ENCODE data around the gene LSAMP. TPM values are rescaled to one million over a fixed set of nuclear protein-coding genes. Genes with fewer than 3 reads are reported as not detected.

LSAMP gene
- total and polyA plus RNA-seq, 2 donors (not counting 3 experiments of a cell fraction or from before 2014, with no cell fraction given), result not detected

DNA sequence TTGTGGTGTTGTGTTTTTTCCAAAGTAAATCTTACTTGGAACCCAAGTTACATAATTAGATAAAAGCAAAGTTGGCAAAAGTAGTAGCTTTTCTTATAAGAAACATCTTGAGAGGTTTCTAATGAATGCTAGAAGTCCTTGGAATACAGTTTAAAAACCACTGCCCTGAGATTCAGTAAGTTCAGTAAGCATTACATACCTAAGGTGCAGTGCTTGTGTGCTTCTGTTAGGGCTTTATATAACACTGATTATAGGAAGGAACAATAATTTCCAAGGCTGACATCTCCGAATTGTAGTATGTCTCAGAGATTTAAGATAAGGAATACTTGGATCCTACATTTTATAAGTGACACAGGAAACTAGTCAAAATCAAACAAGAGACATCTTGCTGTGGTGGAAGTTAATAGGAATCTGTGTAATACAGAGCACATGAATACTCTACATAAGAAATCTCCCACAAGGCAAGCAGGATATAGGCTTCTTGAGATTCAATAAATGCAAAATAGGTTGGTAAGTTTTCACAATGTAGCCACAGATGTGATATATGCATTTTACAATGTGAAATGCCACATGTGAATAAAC is 268.2 kb downstream of the LSAMP start:
- ChIA-PET CTCF (no interaction called here), POLR2A (no interaction called here)
- Histone ChIP-seq H3K27me3 (ENCODE audit: control insufficient read depth in 2 of 2, insufficient read depth in 2 of 2, low read length in 2 of 2) (no peaks in the 10 kb centered on the region), H3K36me3 (ENCODE audit: control insufficient read depth in 2 of 2, extremely low read depth in 1 of 2, insufficient read depth in 2 of 2, low read length in 2 of 2) (no peaks in the 10 kb centered on the region), H3K9me1 (replicated peaks; ENCODE audit: control insufficient read depth, extremely low read depth, insufficient read depth, low read length) (no peaks in the 10 kb centered on the region), H3K9me3 (replicated peaks; ENCODE audit: control insufficient read depth, insufficient read depth, low read length) (no peaks in the 10 kb centered on the region), H3K9ac (replicated peaks; ENCODE audit: extremely low read depth, insufficient read depth, low read length) (no peak overlapping the region), H3K4me2 (ENCODE audit: insufficient read depth, low read length) (no peak overlapping the region), H4K20me1 (replicated peaks; ENCODE audit: control insufficient read depth, extremely low read depth, insufficient read depth, low read length) (no peaks in the 10 kb centered on the region), H3K4me1 (ENCODE audit: control insufficient read depth, extremely low read depth, insufficient read depth, low read length) (no peaks in the 10 kb centered on the region), H2AFZ (ENCODE audit: low read depth, low read length) (no peak overlapping the region), H3K79me2 (ENCODE audit: control insufficient read depth, insufficient read depth, low read length) (no peaks in the 10 kb centered on the region), H3K4me3 (replicated peaks in 1 of 3; ENCODE audit: insufficient read depth in 1 of 3, low read depth in 1 of 3, low read length in 3 of 3) (no peak overlapping the region), H3K27ac (ENCODE audit: insufficient read depth, low read depth, low read length) (no peak overlapping the region)
- DNase-seq (ENCODE audit: low read depth, low spot score) (no peak), FAIRE-seq (no peak)
- intact Hi-C loops (cut with micrococcal nuclease), result no loop called here
- TF ChIP-seq CTCF (IDR thresholded peaks at IDR 0.05; ENCODE audit: extremely low read depth in 1 of 2, insufficient read depth in 1 of 2, low read depth in 1 of 2, low read length in 2 of 2), result no peak
- BruUV-seq (replicated peaks), result no TSS peak
- dilution Hi-C loops (cut with MboI; ENCODE audit: extremely low pct_ligation_motif_present, low sequenced_read_pairs), result no loop called here

GRCh38 chr3:116166121-116166520 is 279.2 kb downstream of the LSAMP start:
- ChIA-PET POLR2A (no interaction called here), CTCF (no interaction called here)
- Histone ChIP-seq H3K4me1 (ENCODE audit: control insufficient read depth, extremely low read depth, insufficient read depth, low read length) (no peaks in the 10 kb centered on the region), H3K4me2 (ENCODE audit: insufficient read depth, low read length) (no peak overlapping the region), H3K27ac (ENCODE audit: insufficient read depth, low read depth, low read length) (no peak overlapping the region), H3K9ac (replicated peaks; ENCODE audit: extremely low read depth, insufficient read depth, low read length) (no peak overlapping the region), H3K9me1 (replicated peaks; ENCODE audit: control insufficient read depth, extremely low read depth, insufficient read depth, low read length) (no peaks in the 10 kb centered on the region), H3K27me3 (ENCODE audit: control insufficient read depth in 2 of 2, insufficient read depth in 2 of 2, low read length in 2 of 2) (no peaks in the 10 kb centered on the region), H4K20me1 (replicated peaks; ENCODE audit: control insufficient read depth, extremely low read depth, insufficient read depth, low read length) (no peaks in the 10 kb centered on the region), H3K79me2 (ENCODE audit: control insufficient read depth, insufficient read depth, low read length) (no peaks in the 10 kb centered on the region), H3K9me3 (replicated peaks; ENCODE audit: control insufficient read depth, insufficient read depth, low read length) (no peaks in the 10 kb centered on the region), H3K4me3 (replicated peaks in 1 of 3; ENCODE audit: insufficient read depth in 1 of 3, low read depth in 1 of 3, low read length in 3 of 3) (no peak overlapping the region), H2AFZ (ENCODE audit: low read depth, low read length) (no peak overlapping the region), H3K36me3 (ENCODE audit: control insufficient read depth in 2 of 2, extremely low read depth in 1 of 2, insufficient read depth in 2 of 2, low read length in 2 of 2) (no peaks in the 10 kb centered on the region)
- intact Hi-C loops (cut with micrococcal nuclease) (no loop called here), dilution Hi-C loops (cut with MboI; ENCODE audit: extremely low pct_ligation_motif_present, low sequenced_read_pairs) (no loop called here)
- no peak for TF ChIP-seq CTCF (IDR thresholded peaks at IDR 0.05; ENCODE audit: extremely low read depth in 1 of 2, insufficient read depth in 1 of 2, low read depth in 1 of 2, low read length in 2 of 2)
- TF ChIP-seq POLR2AphosphoS5 (IDR thresholded peaks at IDR 0.05; ENCODE audit: insufficient read depth, low read depth, low read length), result no peak
- TF ChIP-seq EZH2 (IDR thresholded peaks at IDR 0.05; ENCODE audit: borderline replicate concordance, low read depth, low read length, severe bottlenecking), result no peak
- TF ChIP-seq FOS (IDR thresholded peaks at IDR 0.05; ENCODE audit: borderline replicate concordance, insufficient read depth, low read length), result no peak
- no peak for TF ChIP-seq MYC (IDR thresholded peaks at IDR 0.05; ENCODE audit: low read depth, low read length)
- TF ChIP-seq POLR2A (IDR thresholded peaks at IDR 0.05; ENCODE audit: low read depth, low read length), result no peak
- TF ChIP-seq, protein P1, sequence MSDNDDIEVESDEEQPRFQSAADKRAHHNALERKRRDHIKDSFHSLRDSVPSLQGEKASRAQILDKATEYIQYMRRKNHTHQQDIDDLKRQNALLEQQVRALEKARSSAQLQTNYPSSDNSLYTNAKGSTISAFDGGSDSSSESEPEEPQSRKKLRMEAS (IDR thresholded peaks at IDR 0.05; ENCODE audit: insufficient read depth, insufficient read length), result no peak
- TF ChIP-seq GATA2 (IDR thresholded peaks at IDR 0.05; ENCODE audit: insufficient read depth, insufficient read length, low read depth, low read length), result no peak
- TF ChIP-seq JUN (IDR thresholded peaks at IDR 0.05; ENCODE audit: borderline replicate concordance, insufficient read depth, insufficient read length, low read depth), result no peak
- DNase-seq (ENCODE audit: low read depth, low spot score) (no peak), FAIRE-seq (no peak)
- no TSS peak for BruUV-seq (replicated peaks)
